ENCODE measurements around the gene KIF1B.

Gene KIF1B

GRCh38 chr1:10308001-10308400 is 97.6 kb downstream of the KIF1B start:
- DNase-seq: no peak
- Histone ChIP-seq H3K36me3 (ENCODE audit: control insufficient read depth in 4 of 4, insufficient read depth in 4 of 4, low read length in 3 of 4) (peaks cover 0 to 20% (median 6%) of the 10 kb centered on the region in 4 experiments), H3K27ac (ENCODE audit: insufficient read depth in 1 of 2, low read depth in 1 of 2, low read length in 2 of 2, poor library complexity in 1 of 2, severe bottlenecking in 2 of 2) (no peak overlapping the region), H3K4me3 (ENCODE audit: control insufficient read depth in 1 of 7, extremely low read depth in 1 of 7, insufficient read depth in 4 of 7, low read depth in 2 of 7, low read length in 6 of 7) (no peak overlapping the region), H3K27me3 (replicated peaks in 2 of 5; ENCODE audit: control insufficient read depth in 4 of 5, insufficient read depth in 5 of 5, low read length in 4 of 5) (no peaks in the 10 kb centered on the region), H3K9me3 (ENCODE audit: control extremely low read depth in 1 of 5, control insufficient read depth in 4 of 5, insufficient read depth in 2 of 5, low read depth in 1 of 5, low read length in 4 of 5) (no peaks in the 10 kb centered on the region), H3K4me1 (ENCODE audit: control extremely low read depth in 1 of 4, control insufficient read depth in 4 of 4, insufficient read depth in 4 of 4, low read length in 3 of 4) (no peaks in the 10 kb centered on the region)
- ChIA-PET CTCF (interaction anchor here (1.3 kb wide), 1 partner anchor 99 kb away, joined by 6 read pairs; no protein-coding TSS in a partner anchor), POLR2A (no interaction called here)
- 100% methylated on average over 3 of the region's 3 CpGs for WGBS (ENCODE audit: insufficient coverage)

DNA sequence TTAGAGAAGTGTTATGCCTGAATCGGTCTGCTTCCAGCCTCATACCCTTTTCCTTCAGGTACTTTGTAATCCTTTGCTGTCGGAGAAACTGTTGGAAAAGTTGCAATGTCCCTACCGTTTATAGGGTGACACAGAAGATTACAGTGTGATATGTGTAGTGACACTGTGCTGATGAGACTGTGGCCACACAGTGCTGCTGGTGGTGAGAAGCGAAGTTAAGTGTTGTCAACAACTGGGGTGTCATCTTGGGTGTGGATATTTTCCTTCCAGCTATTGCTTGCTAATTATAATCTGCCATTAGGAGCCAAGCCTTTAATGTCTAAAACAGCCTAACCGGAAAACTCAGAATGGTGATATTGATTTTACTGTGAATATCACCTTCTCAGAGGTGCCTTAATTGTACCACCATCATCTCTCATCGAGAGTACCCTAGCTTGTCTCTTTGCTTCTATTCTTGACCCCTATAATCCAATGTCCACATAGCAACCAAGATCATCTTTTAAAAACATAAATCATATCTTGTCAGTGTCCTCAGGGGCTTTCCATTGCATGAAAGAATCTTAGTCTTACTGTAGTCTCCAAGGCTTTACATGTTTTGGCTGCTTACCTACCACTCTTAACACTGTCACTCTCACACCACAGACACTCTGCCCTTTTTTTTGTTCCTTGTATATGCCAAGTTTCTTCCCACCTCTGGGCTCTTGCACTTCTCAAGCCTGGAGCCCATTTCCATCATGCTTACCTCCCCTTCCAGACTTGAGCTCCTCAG is 99.1 kb downstream of the KIF1B start:
- DNase-seq: no peak
- no peaks in the 10 kb centered on the region for H3K4me1 ChIP-seq (ENCODE audit: control extremely low read depth in 1 of 4, control insufficient read depth in 4 of 4, insufficient read depth in 4 of 4, low read length in 3 of 4)
- H3K27ac ChIP-seq (ENCODE audit: insufficient read depth in 1 of 2, low read depth in 1 of 2, low read length in 2 of 2, poor library complexity in 1 of 2, severe bottlenecking in 2 of 2): no peak overlapping the region
- 95% methylated on average over 4 of the region's 6 CpGs for WGBS (ENCODE audit: insufficient coverage)
- H3K27me3 ChIP-seq (replicated peaks in 2 of 5; ENCODE audit: control insufficient read depth in 4 of 5, insufficient read depth in 5 of 5, low read length in 4 of 5): no peaks in the 10 kb centered on the region
- no peak overlapping the region for H3K4me3 ChIP-seq (ENCODE audit: control insufficient read depth in 1 of 7, extremely low read depth in 1 of 7, insufficient read depth in 4 of 7, low read depth in 2 of 7, low read length in 6 of 7)
- no peaks in the 10 kb centered on the region for H3K9me3 ChIP-seq (ENCODE audit: control extremely low read depth in 1 of 5, control insufficient read depth in 4 of 5, insufficient read depth in 2 of 5, low read depth in 1 of 5, low read length in 4 of 5)
- peaks cover 0 to 9% (median 0%) of the 10 kb centered on the region in 4 experiments for H3K36me3 ChIP-seq (ENCODE audit: control insufficient read depth in 4 of 4, insufficient read depth in 4 of 4, low read length in 3 of 4)
- ChIA-PET POLR2A (interaction anchor here (0.6 kb wide), 1 partner anchor 319 kb away, joined by 3 read pairs; no protein-coding TSS in a partner anchor), CTCF (no interaction called here)

DNA sequence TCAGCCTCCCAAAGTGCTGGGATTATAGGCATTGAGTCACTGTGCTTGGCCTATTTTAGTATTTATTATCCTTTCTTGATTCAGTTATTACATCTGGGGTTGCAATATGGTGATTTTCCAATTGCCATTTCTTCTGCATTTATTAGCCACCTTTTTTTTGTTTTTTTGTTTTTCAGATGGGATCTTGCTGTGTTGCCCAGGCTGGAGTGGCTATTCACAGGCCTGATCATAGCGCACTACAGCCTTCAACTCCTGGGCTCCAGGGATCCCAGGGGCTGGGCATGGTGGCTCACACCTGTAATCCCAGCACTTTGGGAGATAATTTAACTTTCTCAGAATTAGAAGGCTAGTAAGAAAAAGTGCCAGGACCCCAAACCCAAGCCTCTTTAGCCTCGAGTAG is 106.4 kb downstream of the KIF1B start:
- no peaks in the 10 kb centered on the region for H3K9me3 ChIP-seq (ENCODE audit: control extremely low read depth in 1 of 5, control insufficient read depth in 4 of 5, insufficient read depth in 2 of 5, low read depth in 1 of 5, low read length in 4 of 5)
- WGBS (ENCODE audit: insufficient coverage): 100% methylated on average over 1 of the region's 2 CpGs
- H3K27me3 ChIP-seq (replicated peaks in 2 of 5; ENCODE audit: control insufficient read depth in 4 of 5, insufficient read depth in 5 of 5, low read length in 4 of 5): no peaks in the 10 kb centered on the region
- ChIA-PET CTCF (no interaction called here), POLR2A (no interaction called here)
- H3K4me1 ChIP-seq (ENCODE audit: control extremely low read depth in 1 of 4, control insufficient read depth in 4 of 4, insufficient read depth in 4 of 4, low read length in 3 of 4): no peaks in the 10 kb centered on the region
- DNase-seq: no peak
- H3K36me3 ChIP-seq (ENCODE audit: control insufficient read depth in 4 of 4, insufficient read depth in 4 of 4, low read length in 3 of 4): peaks cover 0 to 2% (median under 1%) of the 10 kb centered on the region in 4 experiments
- no peak overlapping the region for H3K27ac ChIP-seq (ENCODE audit: insufficient read depth in 1 of 2, low read depth in 1 of 2, low read length in 2 of 2, poor library complexity in 1 of 2, severe bottlenecking in 2 of 2)
- H3K4me3 ChIP-seq (ENCODE audit: control insufficient read depth in 1 of 7, extremely low read depth in 1 of 7, insufficient read depth in 4 of 7, low read depth in 2 of 7, low read length in 6 of 7): no peak overlapping the region

DNA sequence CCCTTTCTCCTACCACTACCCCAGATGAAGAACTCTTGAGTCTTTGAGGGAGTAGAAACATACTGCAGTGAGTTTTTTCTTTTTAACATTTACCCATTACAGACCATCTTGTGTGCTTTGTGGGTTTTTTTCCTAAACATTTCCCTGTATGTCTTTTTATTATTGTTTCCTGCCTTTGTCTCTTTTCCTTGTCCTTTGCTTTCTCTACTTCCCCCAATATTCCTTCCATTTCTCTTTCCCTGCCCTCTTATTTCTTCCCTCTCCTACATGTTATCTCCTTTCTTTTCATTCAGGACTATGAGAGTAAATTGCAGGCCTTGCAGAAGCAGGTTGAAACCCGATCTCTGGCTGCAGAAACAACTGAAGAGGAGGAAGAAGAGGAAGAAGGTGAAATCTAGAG is 109.4 kb downstream of the KIF1B start:
- CTCF ChIA-PET: no interaction called here

DNA sequence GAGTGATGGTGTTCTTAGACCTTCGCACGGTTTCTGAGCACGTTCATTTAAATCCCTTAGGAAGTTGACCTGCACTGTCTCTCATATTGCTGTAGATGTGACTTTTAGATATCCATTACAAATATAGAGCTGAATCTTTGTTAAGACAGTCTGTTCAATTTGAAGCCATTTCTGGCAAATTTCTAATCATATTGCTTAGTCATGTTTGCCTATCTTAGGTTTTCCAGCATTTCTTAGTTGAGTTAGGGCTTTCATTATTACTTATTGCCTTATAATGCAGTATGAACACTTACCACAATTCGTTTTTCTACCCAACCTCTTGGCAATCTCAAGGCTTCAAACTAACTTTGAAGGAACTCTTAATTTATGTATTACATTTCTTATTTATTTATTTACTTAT is 110.0 kb downstream of the KIF1B start:
- H3K4me1 ChIP-seq (ENCODE audit: control extremely low read depth in 1 of 4, control insufficient read depth in 4 of 4, insufficient read depth in 4 of 4, low read length in 3 of 4): no peaks in the 10 kb centered on the region
- no peaks in the 10 kb centered on the region for H3K9me3 ChIP-seq (ENCODE audit: control extremely low read depth in 1 of 5, control insufficient read depth in 4 of 5, insufficient read depth in 2 of 5, low read depth in 1 of 5, low read length in 4 of 5)
- no peak for DNase-seq
- ChIA-PET CTCF (interaction anchor here (0.6 kb wide), 1 partner anchor 20 kb away, joined by 3 read pairs; no protein-coding TSS in a partner anchor), POLR2A (no interaction called here)
- H3K36me3 ChIP-seq (ENCODE audit: control insufficient read depth in 4 of 4, insufficient read depth in 4 of 4, low read length in 3 of 4): peaks cover 0 to 6% (median 4%) of the 10 kb centered on the region in 4 experiments
- H3K27me3 ChIP-seq (replicated peaks in 2 of 5; ENCODE audit: control insufficient read depth in 4 of 5, insufficient read depth in 5 of 5, low read length in 4 of 5): no peaks in the 10 kb centered on the region
- 100% methylated on average over 1 of the region's 4 CpGs for WGBS (ENCODE audit: insufficient coverage)
- H3K27ac ChIP-seq (ENCODE audit: insufficient read depth in 1 of 2, low read depth in 1 of 2, low read length in 2 of 2, poor library complexity in 1 of 2, severe bottlenecking in 2 of 2): no peak overlapping the region
- H3K4me3 ChIP-seq (ENCODE audit: control insufficient read depth in 1 of 7, extremely low read depth in 1 of 7, insufficient read depth in 4 of 7, low read depth in 2 of 7, low read length in 6 of 7): no peak overlapping the region

More for the DNA sequence above, 109.4 kb downstream of the KIF1B start:
- POLR2A ChIA-PET: no interaction called here
- Histone ChIP-seq H3K9me3 (ENCODE audit: control extremely low read depth in 1 of 5, control insufficient read depth in 4 of 5, insufficient read depth in 2 of 5, low read depth in 1 of 5, low read length in 4 of 5) (no peaks in the 10 kb centered on the region), H3K4me1 (ENCODE audit: control extremely low read depth in 1 of 4, control insufficient read depth in 4 of 4, insufficient read depth in 4 of 4, low read length in 3 of 4) (no peaks in the 10 kb centered on the region), H3K27me3 (replicated peaks in 2 of 5; ENCODE audit: control insufficient read depth in 4 of 5, insufficient read depth in 5 of 5, low read length in 4 of 5) (no peaks in the 10 kb centered on the region), H3K4me3 (ENCODE audit: control insufficient read depth in 1 of 7, extremely low read depth in 1 of 7, insufficient read depth in 4 of 7, low read depth in 2 of 7, low read length in 6 of 7) (no peak overlapping the region), H3K36me3 (ENCODE audit: control insufficient read depth in 4 of 4, insufficient read depth in 4 of 4, low read length in 3 of 4) (peaks cover 0 to 6% (median 2%) of the 10 kb centered on the region in 4 experiments), H3K27ac (ENCODE audit: insufficient read depth in 1 of 2, low read depth in 1 of 2, low read length in 2 of 2, poor library complexity in 1 of 2, severe bottlenecking in 2 of 2) (no peak overlapping the region)
- DNase-seq: no peak
- WGBS (ENCODE audit: insufficient coverage): no CpG with 5 or more reads among the region's 1 CpG

DNA sequence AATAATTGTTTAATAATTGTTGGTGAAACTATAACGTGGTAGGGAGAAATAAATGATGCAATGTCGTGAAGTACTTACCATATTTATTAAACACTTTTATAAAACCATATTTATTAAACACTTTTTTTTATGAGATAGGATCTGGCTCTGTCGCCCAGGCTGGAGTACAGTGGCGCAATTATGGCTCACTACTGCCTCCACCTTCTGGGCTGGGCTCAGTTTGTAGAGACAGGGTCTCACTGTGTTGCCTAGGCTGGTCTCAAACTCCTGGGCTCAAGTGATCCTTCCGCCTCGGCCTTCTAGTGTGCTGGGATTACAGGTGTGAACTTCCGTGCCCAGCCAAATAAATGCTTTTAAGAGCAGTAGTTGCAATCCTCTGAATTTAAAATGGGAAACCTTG is 112.5 kb downstream of the KIF1B start:
- CTCF ChIA-PET: no interaction called here

DNA sequence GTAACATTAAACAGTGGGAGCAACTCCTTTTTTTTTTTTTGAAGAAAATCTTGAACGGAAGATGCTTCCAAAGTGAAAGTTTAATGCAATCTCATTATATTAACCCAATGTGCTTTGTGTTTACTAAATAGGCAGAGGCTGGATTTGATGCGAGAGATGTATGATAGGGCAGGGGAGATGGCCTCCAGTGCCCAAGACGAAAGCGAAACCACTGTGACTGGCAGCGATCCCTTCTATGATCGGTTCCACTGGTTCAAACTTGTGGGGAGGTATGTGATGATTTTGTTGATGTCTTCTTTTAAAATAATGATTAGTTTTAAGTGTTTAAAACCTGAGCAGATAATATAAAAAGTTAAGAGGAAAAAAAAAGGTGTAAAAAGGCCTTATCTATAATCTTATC is 114.3 kb downstream of the KIF1B start:
- no peaks in the 10 kb centered on the region for H3K27me3 ChIP-seq (replicated peaks in 2 of 5; ENCODE audit: control insufficient read depth in 4 of 5, insufficient read depth in 5 of 5, low read length in 4 of 5)
- H3K4me1 ChIP-seq (ENCODE audit: control extremely low read depth in 1 of 4, control insufficient read depth in 4 of 4, insufficient read depth in 4 of 4, low read length in 3 of 4): no peaks in the 10 kb centered on the region
- H3K36me3 ChIP-seq (ENCODE audit: control insufficient read depth in 4 of 4, insufficient read depth in 4 of 4, low read length in 3 of 4): peaks cover 6 to 15% (median 12%) of the 10 kb centered on the region in 4 experiments
- no peak overlapping the region for H3K27ac ChIP-seq (ENCODE audit: insufficient read depth in 1 of 2, low read depth in 1 of 2, low read length in 2 of 2, poor library complexity in 1 of 2, severe bottlenecking in 2 of 2)
- H3K4me3 ChIP-seq (ENCODE audit: control insufficient read depth in 1 of 7, extremely low read depth in 1 of 7, insufficient read depth in 4 of 7, low read depth in 2 of 7, low read length in 6 of 7): no peak overlapping the region
- POLR2A ChIA-PET: interaction anchor here (0.7 kb wide), 1 partner anchor 56 kb away, joined by 5 read pairs; no protein-coding TSS in a partner anchor
- no peaks in the 10 kb centered on the region for H3K9me3 ChIP-seq (ENCODE audit: control extremely low read depth in 1 of 5, control insufficient read depth in 4 of 5, insufficient read depth in 2 of 5, low read depth in 1 of 5, low read length in 4 of 5)
- WGBS (ENCODE audit: insufficient coverage): 100% methylated on average over 2 of the region's 6 CpGs
- no peak for DNase-seq
- CTCF ChIA-PET: no interaction called here

More for the DNA sequence above, 112.5 kb downstream of the KIF1B start:
- Histone ChIP-seq H3K4me3 (ENCODE audit: control insufficient read depth in 1 of 7, extremely low read depth in 1 of 7, insufficient read depth in 4 of 7, low read depth in 2 of 7, low read length in 6 of 7) (no peak overlapping the region), H3K36me3 (ENCODE audit: control insufficient read depth in 4 of 4, insufficient read depth in 4 of 4, low read length in 3 of 4) (peaks cover 6 to 15% (median 12%) of the 10 kb centered on the region in 4 experiments), H3K4me1 (ENCODE audit: control extremely low read depth in 1 of 4, control insufficient read depth in 4 of 4, insufficient read depth in 4 of 4, low read length in 3 of 4) (no peaks in the 10 kb centered on the region), H3K27ac (ENCODE audit: insufficient read depth in 1 of 2, low read depth in 1 of 2, low read length in 2 of 2, poor library complexity in 1 of 2, severe bottlenecking in 2 of 2) (no peak overlapping the region), H3K9me3 (ENCODE audit: control extremely low read depth in 1 of 5, control insufficient read depth in 4 of 5, insufficient read depth in 2 of 5, low read depth in 1 of 5, low read length in 4 of 5) (no peaks in the 10 kb centered on the region), H3K27me3 (replicated peaks in 2 of 5; ENCODE audit: control insufficient read depth in 4 of 5, insufficient read depth in 5 of 5, low read length in 4 of 5) (no peaks in the 10 kb centered on the region)
- WGBS (ENCODE audit: insufficient coverage): 100% methylated on average over 3 of the region's 7 CpGs
- no peak for DNase-seq
- POLR2A ChIA-PET: no interaction called here
